Spleen (tissue), 11 donors: ENCODE measurements around the gene CBLN3. TPM values are rescaled to one million over a fixed set of nuclear protein-coding genes. Genes with fewer than 3 reads are reported as not detected.

Source experiments
- DNase-seq: peaks from one replicate; pipeline ENCODE4 v3.0.0-alpha.2; 2020
- H3K27ac ChIP-seq, 8 donors: fragments of 200-600 bp; sonication (generic) in 7 of 8; 1 replicate in 4 of 8; 2 replicates in 4 of 8; pipeline versions ENCODE4 v1.5.0 to v1.8.0; 2016 to 2021; ENCODE audit warnings: inconsistent platforms in 4 of 8, mild to moderate bottlenecking in 4 of 8, moderate library complexity in 1 of 8
- H3K27me3 ChIP-seq, 7 donors: fragments of 200-600 bp; sonication (generic) in 6 of 7; replicated peaks in 1 of 7; 1 replicate in 4 of 7; 2 replicates in 3 of 7; pipeline versions ENCODE4 v1.5.0 to v1.8.0; 2016 to 2021; ENCODE audit warnings: inconsistent platforms in 3 of 7, mild to moderate bottlenecking in 1 of 7
- H3K36me3 ChIP-seq, 6 donors: fragments of 200-600 bp; sonication (generic) in 5 of 6; 1 replicate in 4 of 6; 2 replicates in 2 of 6; pipeline versions ENCODE4 v1.5.0 to v1.8.0; 2016 to 2021; ENCODE audit warnings: inconsistent platforms in 2 of 6
- H3K4me1 ChIP-seq, 6 donors: fragments of 200-600 bp; sonication (generic) in 5 of 6; 1 replicate in 3 of 6; 2 replicates in 3 of 6; pipeline versions ENCODE4 v1.5.0 to v1.8.0; 2016 to 2021; ENCODE audit warnings: inconsistent platforms in 3 of 6
- H3K4me3 ChIP-seq, 8 donors: fragments of 200-600 bp; sonication (generic) in 7 of 8; 1 replicate in 4 of 8; 2 replicates in 4 of 8; pipeline versions ENCODE4 v1.5.0 to v1.8.0; 2016 to 2021; ENCODE audit warnings: inconsistent platforms in 4 of 8, mild to moderate bottlenecking in 4 of 8, moderate library complexity in 2 of 8
- H3K9me3 ChIP-seq, 8 donors: fragments of 200-600 bp; sonication (generic) in 7 of 8; 1 replicate in 4 of 8; 2 replicates in 4 of 8; pipeline versions ENCODE4 v1.5.0 to v1.8.0; 2016 to 2021; ENCODE audit warnings: inconsistent platforms in 4 of 8
- CTCF ChIP-seq, 11 experiments: fragments of 200-600 bp in 7 of 11; fragments of 450-650 bp in 4 of 11; sonication (generic) in 4 of 11; IDR thresholded peaks in 8 of 11; conservative IDR thresholded peaks in 3 of 11; 1 replicate in 7 of 11; 2 replicates in 4 of 11; pipeline versions ENCODE4 v1.4.0 to v1.8.0; 2016 to 2021; ENCODE audit warnings: antibody characterized with exemption in 11 of 11, inconsistent platforms in 4 of 11, mild to moderate bottlenecking in 1 of 11
- POLR2A ChIP-seq, 3 donors: fragments of 450-650 bp; IDR thresholded peaks; one replicate each; pipeline ENCODE4 v1.5.1; 2017; ENCODE audit warnings: antibody characterized with exemption in 3 of 3, mild to moderate bottlenecking in 1 of 3
- POLR2AphosphoS5 ChIP-seq, 3 donors: sonication (generic); formaldehyde crosslinking; IDR thresholded peaks; one replicate each; pipeline ENCODE4 v1.5.1; 2017; ENCODE audit warnings: antibody characterized with exemption in 3 of 3
- WGBS, 5 donors: extraction: QIAGEN DNeasy Blood & Tissue Kit in 3 of 5; methylation state at CpG; one replicate each; pipeline versions ENCODE4 v1.1.5 to v1.1.7; 2013 to 2018; 5-methylcytosine and 5-hydroxymethylcytosine counted together
- intact Hi-C: fragments of 100-400 bp; cut with DNase I; formaldehyde crosslinking; loops from one replicate; pipeline ENCODE4 v1.15.0; 2023; ENCODE audit warnings: low total_unique reads
- polyA plus RNA-seq, 3 donors: library from polyadenylated mRNA; stranded (reverse); fragments of 200-250 nt; gene quantifications; one replicate each; pipeline ENCODE4 v1.2.1, GENCODE V29; 2013
- total RNA-seq, 7 donors: library from RNA; depleted of rRNA in 3 of 7; stranded (reverse); fragments of >200 nt in 3 of 7; fragmentation: NEBNext Ultra II Directional in 4 of 7; extraction: Animal tissue kit (Norgen Biotek cat#: 25700) in 4 of 7; gene quantifications; one replicate each; pipeline versions ENCODE4 v1.1.0 to v1.2.1, GENCODE V29; 2016 to 2021
- donor health status: healthy with polysubstance abuse.
- donor health status: DM: no; HTN: no; CAD: no; lungs with moderate emphysema.
- donor health status: DM: no; HTN: no; CAD: no.
- donor health status: Bipolar disorder and iron deficiency.
- donor health status: healthy.
- donor health status: DM: no; HTN: no; CAD: no.
- donor health status: DM: yes; HTN: yes; CAD: no.

The CBLN3 gene
- total and polyA plus RNA-seq, 10 donors: 4.3 to 21.7 (median 10.2) TPM

GRCh38 chr14:24425704-24426103 is 3.8 kb downstream of the CBLN3 start:
- WGBS, 5 donors: 54 to 69% (median 61%) methylated on average over 3 of the region's 3 CpGs
- H3K27ac ChIP-seq: no peak overlapping the region
- H3K4me1 ChIP-seq: peaks cover 0 to 54% (median 22%) of the 10 kb centered on the region in 6 donors
- intact Hi-C loops: no loop called here
- H3K27me3 ChIP-seq: no peaks in the 10 kb centered on the region
- H3K36me3 ChIP-seq: no peaks in the 10 kb centered on the region
- no peak overlapping the region for H3K4me3 ChIP-seq
- TF ChIP-seq CTCF (IDR thresholded peaks at IDR 0.05 in 8 of 11, conservative IDR thresholded peaks at IDR 0.05 in 3 of 11) (no peak), POLR2A (IDR thresholded peaks at IDR 0.05) (no peak), POLR2AphosphoS5 (IDR thresholded peaks at IDR 0.05) (no peak)
- no peak for DNase-seq
- H3K9me3 ChIP-seq: no peaks in the 10 kb centered on the region

GRCh38 chr14:24422694-24423601 is 6.5 kb downstream of the CBLN3 start:
- DNase-seq: no peak
- Histone ChIP-seq H3K27ac (no peak overlapping the region), H3K4me1 (peaks cover 0 to 45% (median 8%) of the 10 kb centered on the region in 6 donors), H3K4me3 (no peak overlapping the region), H3K9me3 (no peaks in the 10 kb centered on the region), H3K36me3 (no peaks in the 10 kb centered on the region), H3K27me3 (peaks cover 0 to 7% (median 0%) of the 10 kb centered on the region in 7 donors)
- TF ChIP-seq CTCF (IDR thresholded peaks at IDR 0.05 in 8 of 11, conservative IDR thresholded peaks at IDR 0.05 in 3 of 11) (no peak), POLR2AphosphoS5 (IDR thresholded peaks at IDR 0.05) (no peak), POLR2A (IDR thresholded peaks at IDR 0.05) (no peak)
- WGBS, 5 donors: 56 to 63% (median 60%) methylated on average over 12 of the region's 12 CpGs
- intact Hi-C loops: no loop called here

GRCh38 chr14:24422261-24422660 is 7.2 kb downstream of the CBLN3 start:
- intact Hi-C loops: no loop called here
- H3K4me3 ChIP-seq: no peak overlapping the region
- TF ChIP-seq CTCF (IDR thresholded peaks at IDR 0.05 in 8 of 11, conservative IDR thresholded peaks at IDR 0.05 in 3 of 11): no peak
- no peak for TF ChIP-seq POLR2A (IDR thresholded peaks at IDR 0.05)
- TF ChIP-seq POLR2AphosphoS5 (IDR thresholded peaks at IDR 0.05): no peak
- H3K27ac ChIP-seq: no peak overlapping the region
- peaks cover 0 to 11% (median 0%) of the 10 kb centered on the region in 7 donors for H3K27me3 ChIP-seq
- DNase-seq: no peak
- H3K36me3 ChIP-seq: no peaks in the 10 kb centered on the region
- peaks cover 0 to 38% (median 8%) of the 10 kb centered on the region in 6 donors for H3K4me1 ChIP-seq
- 25 to 42% (median 32%) methylated on average over 4 of the region's 4 CpGs for whole genome bisulfite sequencing, 5 donors
- H3K9me3 ChIP-seq: no peaks in the 10 kb centered on the region

GRCh38 chr14:24418492-24418873 is 11.0 kb downstream of the CBLN3 start:
- no peaks in the 10 kb centered on the region for H3K9me3 ChIP-seq
- peaks cover 0 to 20% (median 0%) of the 10 kb centered on the region in 7 donors for H3K27me3 ChIP-seq
- peaks cover 0 to 20% (median 2%) of the 10 kb centered on the region in 6 donors for H3K4me1 ChIP-seq
- TF ChIP-seq CTCF (IDR thresholded peaks at IDR 0.05 in 8 of 11, conservative IDR thresholded peaks at IDR 0.05 in 3 of 11): no peak
- no peak for TF ChIP-seq POLR2A (IDR thresholded peaks at IDR 0.05)
- peak in 2 of 3 donors; percentile 42 to 43 for TF ChIP-seq POLR2AphosphoS5 (IDR thresholded peaks at IDR 0.05)
- peaks cover 0 to 23% (median 15%) of the 10 kb centered on the region in 6 donors for H3K36me3 ChIP-seq
- 56 to 67% (median 61%) methylated on average over 6 of the region's 6 CpGs for WGBS, 5 donors
- intact Hi-C loops: loop anchor here (10.0 kb wide), 1 partner anchor 54 kb away; the partner anchor contains the start of gene NFATC4
- no peak for DNase-seq
- no peak overlapping the region for H3K4me3 ChIP-seq
- H3K27ac ChIP-seq: peak overlapping the region in 2 of 8 donors; percentile 6 to 13
